ENCODE measurements around the gene ADAMTS6.
A peak's percentile ranks its signal among the peaks of the same experiment; 100 is the strongest.
"Not testable (repeated sequence)": the region's sequence is repeated elsewhere in the genome, so short reads cannot be mapped to it uniquely, and the experiment has no call there.

The ADAMTS6 gene

GRCh38 chr5:65213921-65214525 is 267.7 kb downstream of the ADAMTS6 start:
- no peak for FAIRE-seq

GRCh38 chr5:65209341-65209740 is 272.4 kb downstream of the ADAMTS6 start:
- no peak for DNase-seq (ENCODE audit: extremely low spot score, insufficient read length, low read depth)

More at GRCh38 chr5:65213921-65214525, 267.7 kb downstream of the ADAMTS6 start:
- DNase-seq (ENCODE audit: extremely low spot score, insufficient read length, low read depth), result no peak

GRCh38 chr5:65204966-65205365 is 276.8 kb downstream of the ADAMTS6 start:
- DNase-seq (ENCODE audit: extremely low spot score, insufficient read length, low read depth) (no peak), FAIRE-seq (no peak)

More at GRCh38 chr5:65209341-65209740, 272.4 kb downstream of the ADAMTS6 start:
- no peak for FAIRE-seq

GRCh38 chr5:65203746-65204145 is 278.0 kb downstream of the ADAMTS6 start:
- DNase-seq (ENCODE audit: extremely low spot score, insufficient read length, low read depth), result no peak

GRCh38 chr5:65199993-65200675 is 281.6 kb downstream of the ADAMTS6 start:
- FAIRE-seq, result no peak
- no peak for DNase-seq (ENCODE audit: extremely low spot score, insufficient read length, low read depth)

More at GRCh38 chr5:65203746-65204145, 278.0 kb downstream of the ADAMTS6 start:
- no peak for FAIRE-seq

GRCh38 chr5:65198456-65199120 is 283.1 kb downstream of the ADAMTS6 start:
- no peak for FAIRE-seq
- no peak for DNase-seq (ENCODE audit: extremely low spot score, insufficient read length, low read depth)

- no peak for DNase-seq (ENCODE audit: extremely low spot score, insufficient read length, low read depth)
- no peak for FAIRE-seq
Observed at GRCh38 chr5:65197531-65198455, 283.9 kb downstream of the ADAMTS6 start.

- no peak for FAIRE-seq
Observed at GRCh38 chr5:65194871-65195270, 286.8 kb downstream of the ADAMTS6 start.

GRCh38 chr5:65192331-65192730 is 289.4 kb downstream of the ADAMTS6 start:
- no peak for FAIRE-seq
- no peak for DNase-seq (ENCODE audit: extremely low spot score, insufficient read length, low read depth)

More at GRCh38 chr5:65194871-65195270, 286.8 kb downstream of the ADAMTS6 start:
- DNase-seq (ENCODE audit: extremely low spot score, insufficient read length, low read depth), result no peak

- FAIRE-seq (no peak), DNase-seq (ENCODE audit: extremely low spot score, insufficient read length, low read depth) (no peak)
Observed at GRCh38 chr5:65191554-65192135, 290.1 kb downstream of the ADAMTS6 start.

- FAIRE-seq, result no peak
- DNase-seq (ENCODE audit: extremely low spot score, insufficient read length, low read depth), result no peak
Observed at GRCh38 chr5:65190328-65191053, 291.2 kb downstream of the ADAMTS6 start.

- no peak for FAIRE-seq
- no peak for DNase-seq (ENCODE audit: extremely low spot score, insufficient read length, low read depth)
Observed at GRCh38 chr5:65186646-65187227, 295.0 kb downstream of the ADAMTS6 start.

- no peak for FAIRE-seq
- DNase-seq (ENCODE audit: extremely low spot score, insufficient read length, low read depth), result no peak
Observed at GRCh38 chr5:65185468-65185867, 296.3 kb downstream of the ADAMTS6 start.

GRCh38 chr5:65184780-65185179 is 296.9 kb downstream of the ADAMTS6 start:
- FAIRE-seq (no peak), DNase-seq (ENCODE audit: extremely low spot score, insufficient read length, low read depth) (no peak)

GRCh38 chr5:65174231-65174630 is 307.5 kb downstream of the ADAMTS6 start:
- not testable (repeated sequence) for FAIRE-seq; DNase-seq (ENCODE audit: extremely low spot score, insufficient read length, low read depth)

GRCh38 chr5:65173130-65173525 is 308.6 kb downstream of the ADAMTS6 start:
- no peak for FAIRE-seq

GRCh38 chr5:65172486-65173129 is 309.1 kb downstream of the ADAMTS6 start:
- peak; percentile 5 for DNase-seq (ENCODE audit: extremely low spot score, insufficient read length, low read depth)
- peak; percentile 63 for FAIRE-seq

More at GRCh38 chr5:65173130-65173525, 308.6 kb downstream of the ADAMTS6 start:
- no peak for DNase-seq (ENCODE audit: extremely low spot score, insufficient read length, low read depth)

- DNase-seq (ENCODE audit: extremely low spot score, insufficient read length, low read depth) (no peak), FAIRE-seq (no peak)
Observed at GRCh38 chr5:65171645-65172044, 310.1 kb downstream of the ADAMTS6 start.
